Choroid plexus epithelial cell (primary cell): ENCODE data around the gene AADACL4.
"Not testable (repeated sequence)": the region's sequence is repeated elsewhere in the genome, so short reads cannot be mapped to it uniquely, and the experiment has no call there.

Experiments
- DNase-seq: peaks from one replicate; pipeline ENCODE4 v3.0.0-alpha.2; 2010; ENCODE audit warnings: low read depth
- H3K4me3 ChIP-seq: 2 replicates; pipeline ENCODE4 v1.5.1; 2011; ENCODE audit warnings: low read depth, mild to moderate bottlenecking, control low read depth, low read length, moderate library complexity
- CTCF ChIP-seq: conservative IDR thresholded peaks from 2 replicates; pipeline ENCODE4 v1.5.1; 2011; ENCODE audit warnings: low read depth, mild to moderate bottlenecking, control low read depth, inconsistent platforms, low read length, moderate library complexity

The AADACL4 gene

DNA sequence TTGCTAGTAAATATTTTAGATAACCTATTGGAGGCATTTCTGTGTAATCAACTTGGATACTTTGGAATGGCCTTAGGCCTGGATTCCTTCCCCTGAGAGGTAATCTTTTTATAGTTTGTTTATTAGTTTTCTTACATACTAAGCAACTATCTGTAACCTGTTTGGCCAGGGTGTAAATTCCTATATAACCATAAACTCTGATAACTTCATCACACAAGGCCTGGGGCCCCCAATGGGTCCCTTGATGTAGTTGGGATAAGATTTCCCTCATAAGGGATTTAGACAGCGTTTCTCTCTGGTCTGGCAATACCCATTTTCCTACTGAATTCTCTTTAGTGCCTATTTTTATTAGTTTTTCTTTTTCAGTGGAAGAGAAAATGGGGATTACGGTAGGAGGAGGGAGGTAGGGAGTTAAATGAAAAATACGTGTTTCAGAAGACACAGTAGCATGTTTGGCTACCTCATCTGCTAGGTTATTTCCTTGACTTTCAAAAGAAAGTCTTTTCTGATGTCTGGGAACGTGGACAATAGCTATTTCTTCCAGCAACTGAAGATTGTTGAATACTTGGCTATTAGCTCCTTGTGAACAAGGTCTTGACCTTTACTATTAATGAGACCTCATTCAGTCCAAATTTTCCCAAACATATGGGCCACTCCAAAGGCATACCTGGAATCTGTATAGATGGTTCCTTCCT lies 64.7 kb downstream of the AADACL4 start:
- DNase-seq = no peak

DNA sequence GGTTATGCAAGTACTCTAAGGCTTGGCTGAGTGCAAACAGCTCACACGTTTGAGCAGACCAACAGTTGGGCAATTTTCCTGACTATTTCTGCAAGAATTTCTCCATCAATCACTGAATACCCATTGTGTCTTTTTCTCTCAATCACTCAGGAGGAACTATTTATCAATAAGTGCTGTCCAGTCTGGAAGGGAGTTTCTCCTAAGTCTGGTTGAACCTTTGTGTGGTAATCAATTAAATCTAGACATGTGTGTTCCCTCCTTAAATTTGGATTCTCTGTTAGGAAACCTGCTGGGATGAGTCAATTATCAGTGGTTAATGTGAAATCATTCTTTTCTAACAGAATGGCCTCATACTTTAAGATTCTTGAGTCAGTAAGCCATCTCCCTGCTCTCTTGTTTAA lies 65.2 kb downstream of the AADACL4 start:
- no peak for TF ChIP-seq CTCF
- H3K4me3 ChIP-seq = no peak overlapping the region
- no peak for DNase-seq

More for the DNA sequence above, 64.7 kb downstream of the AADACL4 start:
- TF ChIP-seq CTCF = no peak
- H3K4me3 ChIP-seq = no peak overlapping the region

DNA sequence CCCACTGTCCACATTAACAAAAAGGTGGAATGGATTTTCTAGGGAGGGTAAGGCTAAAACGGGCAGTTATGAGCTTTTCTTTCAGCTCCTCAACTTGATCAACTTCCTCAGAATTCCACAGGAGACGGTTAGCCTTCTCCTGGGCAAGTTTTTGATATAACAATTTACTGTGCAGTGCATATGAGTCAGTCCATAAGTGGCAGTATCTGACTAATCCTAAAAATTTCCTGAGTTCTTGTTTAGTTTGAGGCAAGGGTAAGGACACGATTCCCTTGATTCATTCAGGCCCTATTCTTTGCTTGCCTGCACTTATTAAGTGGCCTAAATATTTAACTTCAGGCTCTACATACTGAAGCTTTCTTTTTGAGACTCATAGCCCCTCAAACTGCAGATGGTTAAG lies 65.8 kb downstream of the AADACL4 start:
- no peak overlapping the region for H3K4me3 ChIP-seq
- DNase-seq = no peak
- TF ChIP-seq CTCF = no peak

DNA sequence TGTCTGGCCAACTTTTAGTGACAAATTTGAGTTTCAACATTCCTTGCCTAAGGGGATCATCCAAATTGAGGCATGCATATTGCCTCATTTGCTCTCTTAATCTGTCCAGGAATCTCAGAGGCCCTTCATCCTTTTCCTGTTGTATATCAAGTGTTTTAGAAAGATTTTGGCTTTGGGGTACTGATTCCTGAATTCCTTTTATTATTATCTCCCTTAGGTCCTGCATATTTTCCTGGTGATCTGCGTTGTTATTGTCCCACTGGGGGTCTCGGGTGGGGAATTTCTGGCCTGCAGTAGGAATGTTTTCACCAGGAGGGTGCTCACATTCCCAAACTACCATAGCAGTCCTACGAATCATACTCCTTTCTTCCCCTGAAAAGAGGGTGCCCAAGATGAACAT lies 67.7 kb downstream of the AADACL4 start:
- no peak for TF ChIP-seq CTCF
- H3K4me3 ChIP-seq = no peak overlapping the region
- DNase-seq = no peak

GRCh38 chr1:12712076-12712475 lies 68.2 kb downstream of the AADACL4 start:
- TF ChIP-seq CTCF = no peak
- DNase-seq = no peak
- no peak overlapping the region for H3K4me3 ChIP-seq

- TF ChIP-seq CTCF = no peak
- H3K4me3 ChIP-seq = no peak overlapping the region
- DNase-seq = no peak
These were observed 69.0 kb downstream of the AADACL4 start for GRCh38 chr1:12712929-12713328.

DNA sequence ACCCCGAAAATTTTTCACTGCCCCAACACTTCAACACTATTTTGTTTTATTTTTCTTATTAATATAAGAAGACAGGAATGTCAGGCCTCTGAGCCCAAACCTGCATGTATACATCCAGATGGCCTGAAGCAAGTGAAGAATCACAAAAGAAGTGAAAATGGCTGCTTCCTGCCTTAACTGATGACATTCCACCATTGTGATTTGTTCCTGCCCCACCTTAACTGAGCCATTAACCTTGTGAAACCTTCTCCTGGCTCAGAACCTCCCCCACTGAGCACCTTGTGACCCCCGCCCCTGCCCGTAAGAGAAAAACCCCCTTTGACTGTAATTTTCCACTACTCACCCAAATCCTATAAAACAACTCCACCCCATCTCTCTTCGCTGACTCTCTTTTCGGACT lies 69.8 kb downstream of the AADACL4 start:
- H3K4me3 ChIP-seq, DNase-seq: not testable (repeated sequence)
